HEK293 (cell line): Measurements from ENCODE around the gene DSCAM.

Experiments
- CTCF ChIA-PET: fragments of 350-600 bp; formaldehyde crosslinking; extraction: SDS; loops from one replicate; lab custom pipeline; 2021; ENCODE audit warnings: antibody characterized with exemption; lab: Yijun Ruan, JAX
- POLR2A ChIA-PET: fragments of 300-600 bp; formaldehyde crosslinking; extraction: SDS; loops from one replicate; lab custom pipeline; 2020; ENCODE audit warnings: antibody characterized with exemption, inconsistent platforms; lab: Yijun Ruan, JAX
- H3K27ac ChIP-seq: fragments of 200-500 bp; sonication (Bioruptor generic); 2 replicates; pipeline ENCODE4 v1.5.1; 2014; ENCODE audit warnings: low read depth, low read length, control low read depth, inconsistent platforms; ENCODE audit errors: extremely low read depth
- H3K36me3 ChIP-seq, 2 experiments: fragments of 200-500 bp in 1 of 2; sonication (Bioruptor generic) in 1 of 2; 1 replicate in 1 of 2; 2 replicates in 1 of 2; pipeline ENCODE4 v1.5.1; 2014 to 2017; ENCODE audit warnings: inconsistent platforms in 2 of 2, low read length in 2 of 2; ENCODE audit not compliant: control insufficient read depth in 2 of 2, insufficient read depth in 1 of 2
- H3K4me1 ChIP-seq: fragments of 200-500 bp; sonication (Bioruptor generic); 2 replicates; pipeline ENCODE4 v1.5.1; 2014; ENCODE audit warnings: mild to moderate bottlenecking, low read length, inconsistent platforms; ENCODE audit not compliant: control insufficient read depth, insufficient read depth
- H3K4me3 ChIP-seq: 2 replicates; pipeline ENCODE4 v1.5.1; 2011; ENCODE audit warnings: low read depth, mild to moderate bottlenecking, control low read depth, low read length, moderate library complexity
- H3K9me3 ChIP-seq: fragments of 200-500 bp; sonication (Bioruptor generic); 2 replicates; pipeline ENCODE4 v1.5.1; 2014; ENCODE audit warnings: low read depth, low read length, inconsistent platforms; ENCODE audit not compliant: control insufficient read depth, insufficient read depth
- HOXC10 ChIP-seq: sonication (generic); formaldehyde crosslinking; IDR thresholded peaks from 2 replicates; pipeline ENCODE4 v1.8.1; 2023; ENCODE audit warnings: mild to moderate bottlenecking, missing genetic modification reagents
- PATZ1 ChIP-seq: fragments of 450-650 bp; formaldehyde crosslinking; IDR thresholded peaks from 2 replicates; pipeline ENCODE4 v1.5.1; 2016; ENCODE audit warnings: missing biosample characterization, missing genetic modification characterization
- PRDM10 ChIP-seq: fragments of 450-650 bp; formaldehyde crosslinking; IDR thresholded peaks from 2 replicates; pipeline ENCODE4 v1.5.1; 2016; ENCODE audit warnings: missing biosample characterization, missing genetic modification characterization
- SETDB1 ChIP-seq: IDR thresholded peaks from one replicate; pipeline ENCODE4 v1.6.1; 2017; ENCODE audit warnings: mild to moderate bottlenecking, low read length, moderate library complexity, mixed read lengths; ENCODE audit not compliant: insufficient read length
- ZBTB1 ChIP-seq: fragments of 450-650 bp; formaldehyde crosslinking; IDR thresholded peaks from 2 replicates; pipeline ENCODE4 v1.5.1; 2016; ENCODE audit warnings: missing biosample characterization, missing genetic modification characterization
- ZBTB48 ChIP-seq: fragments of 450-650 bp; formaldehyde crosslinking; IDR thresholded peaks from 2 replicates; pipeline ENCODE4 v1.5.1; 2016; ENCODE audit warnings: missing biosample characterization, missing genetic modification characterization
- ZBTB6 ChIP-seq: fragments of 450-650 bp; formaldehyde crosslinking; IDR thresholded peaks from 2 replicates; pipeline ENCODE4 v1.5.1; 2017; ENCODE audit warnings: missing biosample characterization, missing genetic modification characterization
- ZFP37 ChIP-seq: fragments of 450-650 bp; formaldehyde crosslinking; IDR thresholded peaks from 2 replicates; pipeline ENCODE4 v1.5.1; 2016; ENCODE audit warnings: missing biosample characterization, missing genetic modification characterization
- ZNF112 ChIP-seq: fragments of 450-650 bp; formaldehyde crosslinking; IDR thresholded peaks from 2 replicates; pipeline ENCODE4 v1.5.0; 2017; ENCODE audit warnings: missing biosample characterization, missing genetic modification characterization
- ZNF114 ChIP-seq: fragments of 450-650 bp; formaldehyde crosslinking; IDR thresholded peaks from 2 replicates; pipeline ENCODE4 v1.5.0; 2017; ENCODE audit warnings: missing biosample characterization, missing genetic modification characterization
- ZNF335 ChIP-seq: fragments of 450-650 bp; formaldehyde crosslinking; conservative IDR thresholded peaks from 2 replicates; pipeline ENCODE4 v1.5.1; 2016; ENCODE audit warnings: missing biosample characterization, missing genetic modification characterization
- ZNF488 ChIP-seq: fragments of 450-650 bp; formaldehyde crosslinking; IDR thresholded peaks from 2 replicates; pipeline ENCODE4 v1.5.1; 2016; ENCODE audit warnings: missing biosample characterization, missing genetic modification characterization
- ZNF830 ChIP-seq: fragments of 450-650 bp; IDR thresholded peaks from 2 replicates; pipeline ENCODE4 v1.5.0; 2018; ENCODE audit warnings: missing biosample characterization, missing genetic modification characterization, low read depth, mild to moderate bottlenecking, moderate library complexity
- TF ChIP-seq, protein P1 (sequence below): fragments of 450-650 bp; IDR thresholded peaks from 2 replicates; pipeline ENCODE4 v1.5.1; 2018; ENCODE audit warnings: missing biosample characterization, mild to moderate bottlenecking, missing genetic modification characterization
- TF ChIP-seq, protein P2 (sequence below): fragments of 450-650 bp; formaldehyde crosslinking; IDR thresholded peaks from 2 replicates; pipeline ENCODE4 v1.5.1; 2016; ENCODE audit warnings: missing biosample characterization, missing genetic modification characterization, borderline replicate concordance
- TF ChIP-seq, protein P3 (sequence below): fragments of 450-650 bp; formaldehyde crosslinking; IDR thresholded peaks from 2 replicates; pipeline ENCODE4 v1.5.1; 2016; ENCODE audit warnings: missing biosample characterization, missing genetic modification characterization, borderline replicate concordance

Gene DSCAM

DNA sequence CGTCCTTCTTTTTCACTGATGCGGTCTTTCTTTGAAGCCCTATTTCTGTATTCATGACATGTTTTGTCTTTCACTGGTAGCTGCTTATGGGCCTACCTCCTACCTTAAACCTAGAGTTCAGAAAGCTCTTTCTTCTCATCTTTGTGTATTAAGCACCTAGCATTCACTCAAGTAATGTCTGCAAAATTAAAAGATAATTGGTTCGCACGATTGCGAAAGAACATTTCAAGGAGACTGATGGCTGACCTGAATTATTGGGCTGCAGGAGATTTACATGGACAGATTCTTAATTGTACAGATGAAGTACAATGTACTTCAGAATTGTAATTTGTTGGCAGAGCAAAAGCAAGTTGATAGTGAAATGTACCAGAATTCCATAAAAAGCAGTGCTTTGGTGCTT is 773.3 kb downstream of the DSCAM start:
- Histone ChIP-seq H3K4me1 (no peaks in the 10 kb centered on the region), H3K4me3 (no peak overlapping the region), H3K27ac (no peak overlapping the region), H3K36me3 (no peaks in the 10 kb centered on the region), H3K9me3 (no peaks in the 10 kb centered on the region)
- POLR2A ChIA-PET = no interaction called here
- TF ChIP-seq, protein P1, sequence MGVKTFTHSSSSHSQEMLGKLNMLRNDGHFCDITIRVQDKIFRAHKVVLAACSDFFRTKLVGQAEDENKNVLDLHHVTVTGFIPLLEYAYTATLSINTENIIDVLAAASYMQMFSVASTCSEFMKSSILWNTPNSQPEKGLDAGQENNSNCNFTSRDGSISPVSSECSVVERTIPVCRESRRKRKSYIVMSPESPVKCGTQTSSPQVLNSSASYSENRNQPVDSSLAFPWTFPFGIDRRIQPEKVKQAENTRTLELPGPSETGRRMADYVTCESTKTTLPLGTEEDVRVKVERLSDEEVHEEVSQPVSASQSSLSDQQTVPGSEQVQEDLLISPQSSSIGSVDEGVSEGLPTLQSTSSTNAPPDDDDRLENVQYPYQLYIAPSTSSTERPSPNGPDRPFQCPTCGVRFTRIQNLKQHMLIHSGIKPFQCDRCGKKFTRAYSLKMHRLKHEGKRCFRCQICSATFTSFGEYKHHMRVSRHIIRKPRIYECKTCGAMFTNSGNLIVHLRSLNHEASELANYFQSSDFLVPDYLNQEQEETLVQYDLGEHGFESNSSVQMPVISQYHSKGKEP (tag by site-specific recombination) = no peak
- TF ChIP-seq PATZ1 (no peak), ZNF488 (tag by site-specific recombination) (no peak), ZNF112 (tag by site-specific recombination) (no peak), ZBTB6 (no peak), ZBTB1 (tag by site-specific recombination) (no peak)
- TF ChIP-seq, all 188 proteins: peak for 0
- CTCF ChIA-PET = no interaction called here

DNA sequence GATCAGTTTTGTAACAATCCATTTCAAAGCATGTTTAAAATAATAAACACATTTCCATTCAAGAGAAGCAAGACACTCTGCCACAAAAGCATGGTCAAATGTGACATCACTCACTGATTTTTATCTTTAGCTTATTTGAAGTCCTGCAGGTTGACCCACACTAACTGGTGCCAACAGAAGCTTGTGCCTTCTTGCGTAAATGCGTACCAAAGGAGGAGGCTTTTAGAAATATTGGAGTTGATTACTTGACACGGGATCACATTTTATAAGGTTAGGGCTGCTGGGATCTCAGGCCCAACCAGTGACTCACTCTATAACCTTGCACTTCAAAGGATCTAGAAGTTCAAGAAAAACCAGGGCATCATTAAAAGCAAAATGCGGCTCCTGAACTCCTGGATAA is 776.1 kb downstream of the DSCAM start:
- Histone ChIP-seq H3K9me3 (no peaks in the 10 kb centered on the region), H3K27ac (no peak overlapping the region), H3K4me3 (no peak overlapping the region), H3K36me3 (no peaks in the 10 kb centered on the region), H3K4me1 (no peaks in the 10 kb centered on the region)
- no peak for TF ChIP-seq ZNF335
- TF ChIP-seq SETDB1 = no peak
- TF ChIP-seq ZBTB48 = no peak
- TF ChIP-seq, protein P2, sequence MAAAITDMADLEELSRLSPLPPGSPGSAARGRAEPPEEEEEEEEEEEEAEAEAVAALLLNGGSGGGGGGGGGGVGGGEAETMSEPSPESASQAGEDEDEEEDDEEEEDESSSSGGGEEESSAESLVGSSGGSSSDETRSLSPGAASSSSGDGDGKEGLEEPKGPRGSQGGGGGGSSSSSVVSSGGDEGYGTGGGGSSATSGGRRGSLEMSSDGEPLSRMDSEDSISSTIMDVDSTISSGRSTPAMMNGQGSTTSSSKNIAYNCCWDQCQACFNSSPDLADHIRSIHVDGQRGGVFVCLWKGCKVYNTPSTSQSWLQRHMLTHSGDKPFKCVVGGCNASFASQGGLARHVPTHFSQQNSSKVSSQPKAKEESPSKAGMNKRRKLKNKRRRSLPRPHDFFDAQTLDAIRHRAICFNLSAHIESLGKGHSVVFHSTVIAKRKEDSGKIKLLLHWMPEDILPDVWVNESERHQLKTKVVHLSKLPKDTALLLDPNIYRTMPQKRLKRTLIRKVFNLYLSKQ = no peak
- ChIA-PET CTCF (no interaction called here), POLR2A (no interaction called here)

DNA sequence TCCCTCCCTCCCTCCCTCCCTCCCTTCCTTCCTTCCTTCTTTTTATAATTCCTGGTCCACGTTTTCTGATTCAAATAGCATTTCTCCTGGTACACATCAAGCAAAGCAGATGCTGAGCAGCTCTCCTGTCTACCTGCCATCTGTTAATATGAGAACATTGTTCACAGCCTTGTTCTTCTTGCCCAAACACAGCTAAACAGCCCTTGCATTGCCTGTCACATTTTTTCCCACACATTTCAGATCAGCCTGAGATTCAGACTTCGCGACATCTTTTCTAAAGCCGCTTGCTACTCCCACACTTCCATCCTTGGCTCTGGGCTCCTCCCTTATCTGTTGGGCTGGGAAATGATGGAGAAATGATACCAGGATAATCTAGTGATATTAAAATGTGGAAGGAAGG is 779.2 kb downstream of the DSCAM start:
- CTCF ChIA-PET = no interaction called here
- H3K9me3 ChIP-seq = no peaks in the 10 kb centered on the region
- H3K4me3 ChIP-seq = no peak overlapping the region
- no peak overlapping the region for H3K27ac ChIP-seq
- POLR2A ChIA-PET = no interaction called here
- no peaks in the 10 kb centered on the region for H3K4me1 ChIP-seq
- no peaks in the 10 kb centered on the region for H3K36me3 ChIP-seq
- no peak for TF ChIP-seq ZFP37 (tag by site-specific recombination)
- TF ChIP-seq ZNF830 (tag by site-specific recombination) = no peak
- no peak for TF ChIP-seq ZNF114
- no peak for TF ChIP-seq PRDM10 (tag by site-specific recombination)
- TF ChIP-seq, protein P3, sequence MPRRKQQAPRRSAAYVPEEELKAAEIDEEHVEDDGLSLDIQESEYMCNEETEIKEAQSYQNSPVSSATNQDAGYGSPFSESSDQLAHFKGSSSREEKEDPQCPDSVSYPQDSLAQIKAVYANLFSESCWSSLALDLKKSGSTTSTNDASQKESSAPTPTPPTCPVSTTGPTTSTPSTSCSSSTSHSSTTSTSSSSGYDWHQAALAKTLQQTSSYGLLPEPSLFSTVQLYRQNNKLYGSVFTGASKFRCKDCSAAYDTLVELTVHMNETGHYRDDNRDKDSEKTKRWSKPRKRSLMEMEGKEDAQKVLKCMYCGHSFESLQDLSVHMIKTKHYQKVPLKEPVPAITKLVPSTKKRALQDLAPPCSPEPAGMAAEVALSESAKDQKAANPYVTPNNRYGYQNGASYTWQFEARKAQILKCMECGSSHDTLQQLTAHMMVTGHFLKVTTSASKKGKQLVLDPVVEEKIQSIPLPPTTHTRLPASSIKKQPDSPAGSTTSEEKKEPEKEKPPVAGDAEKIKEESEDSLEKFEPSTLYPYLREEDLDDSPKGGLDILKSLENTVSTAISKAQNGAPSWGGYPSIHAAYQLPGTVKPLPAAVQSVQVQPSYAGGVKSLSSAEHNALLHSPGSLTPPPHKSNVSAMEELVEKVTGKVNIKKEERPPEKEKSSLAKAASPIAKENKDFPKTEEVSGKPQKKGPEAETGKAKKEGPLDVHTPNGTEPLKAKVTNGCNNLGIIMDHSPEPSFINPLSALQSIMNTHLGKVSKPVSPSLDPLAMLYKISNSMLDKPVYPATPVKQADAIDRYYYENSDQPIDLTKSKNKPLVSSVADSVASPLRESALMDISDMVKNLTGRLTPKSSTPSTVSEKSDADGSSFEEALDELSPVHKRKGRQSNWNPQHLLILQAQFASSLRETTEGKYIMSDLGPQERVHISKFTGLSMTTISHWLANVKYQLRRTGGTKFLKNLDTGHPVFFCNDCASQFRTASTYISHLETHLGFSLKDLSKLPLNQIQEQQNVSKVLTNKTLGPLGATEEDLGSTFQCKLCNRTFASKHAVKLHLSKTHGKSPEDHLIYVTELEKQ (tag by site-specific recombination) = no peak
- no peak for TF ChIP-seq HOXC10
